Glomerular visceral epithelial cell (primary cell): ENCODE measurements around the gene HMG20B.
A peak's percentile ranks its signal among the peaks of the same experiment; 100 is the strongest.
"Not testable (repeated sequence)": the region's sequence is repeated elsewhere in the genome, so short reads cannot be mapped to it uniquely, and the experiment has no call there.

Source experiments
- DNase-seq: peaks from one replicate; pipeline ENCODE4 v3.0.0-alpha.2; 2016; ENCODE audit errors: extremely low spot score

Gene HMG20B

GRCh38 chr19:3584036-3584802 lies 11.5 kb downstream of the HMG20B start:
- not testable (repeated sequence) for DNase-seq

- no peak for DNase-seq
Measured at GRCh38 chr19:3585301-3586126, 12.8 kb downstream of the HMG20B start, which contains the start of gene GIPC3. TSS of gene GIPC3 (plus strand) at chr19:3585478. CDS start at chr19:3585598, 120 bp downstream.

GRCh38 chr19:3586127-3586626 lies 13.4 kb downstream of the HMG20B start:
- no peak for DNase-seq

GRCh38 chr19:3586707-3587346 lies 14.1 kb downstream of the HMG20B start:
- DNase-seq = no peak

GRCh38 chr19:3589439-3589838 lies 16.7 kb downstream of the HMG20B start:
- no peak for DNase-seq

- DNase-seq = no peak
Measured at GRCh38 chr19:3589949-3590348, 17.2 kb downstream of the HMG20B start.

GRCh38 chr19:3590991-3591659 lies 18.4 kb downstream of the HMG20B start:
- no peak for DNase-seq

GRCh38 chr19:3591876-3592613 lies 19.3 kb downstream of the HMG20B start:
- DNase-seq = no peak

GRCh38 chr19:3593156-3593555 lies 20.4 kb downstream of the HMG20B start:
- no peak for DNase-seq

- DNase-seq = no peak
Measured at GRCh38 chr19:3595521-3596061, 22.8 kb downstream of the HMG20B start.

- DNase-seq = no peak
Measured at GRCh38 chr19:3599776-3600187, 27.0 kb downstream of the HMG20B start.

GRCh38 chr19:3601021-3601420 lies 28.3 kb downstream of the HMG20B start:
- no peak for DNase-seq

- no peak for DNase-seq
Measured at GRCh38 chr19:3603121-3603811, 30.5 kb downstream of the HMG20B start.

GRCh38 chr19:3604227-3604986 lies 31.7 kb downstream of the HMG20B start:
- no peak for DNase-seq

- no peak for DNase-seq
Measured at GRCh38 chr19:3604987-3605343, 32.2 kb downstream of the HMG20B start.

- DNase-seq = no peak
Measured at GRCh38 chr19:3605361-3605760, 32.6 kb downstream of the HMG20B start.

GRCh38 chr19:3605770-3606169 lies 33.0 kb downstream of the HMG20B start:
- no peak for DNase-seq

GRCh38 chr19:3606174-3606689 lies 33.5 kb downstream of the HMG20B start:
- DNase-seq = no peak

GRCh38 chr19:3606690-3607289 lies 34.0 kb downstream of the HMG20B start, which contains the start of gene TBXA2R:
TSS of gene TBXA2R (minus strand) at chr19:3606875. CDS start at chr19:3600634, 6,241 bp downstream.
- DNase-seq = peak; percentile 70
